Activated CD4-positive, CD25-positive, alpha-beta regulatory T cell treated with anti-CD3 and anti-CD28 coated beads, Interleukin-2, amount 50 U/mL, for 16 hours (primary cell): ENCODE results near the gene SERPING1.
"Not testable (repeated sequence)": the region's sequence is repeated elsewhere in the genome, so short reads cannot be mapped to it uniquely, and the experiment has no call there.

Experiments used
- DNase-seq: peaks from one replicate; pipeline ENCODE4 v3.0.0-alpha.2; 2020; ENCODE audit warnings: low read depth, low spot score

SERPING1 gene

DNA sequence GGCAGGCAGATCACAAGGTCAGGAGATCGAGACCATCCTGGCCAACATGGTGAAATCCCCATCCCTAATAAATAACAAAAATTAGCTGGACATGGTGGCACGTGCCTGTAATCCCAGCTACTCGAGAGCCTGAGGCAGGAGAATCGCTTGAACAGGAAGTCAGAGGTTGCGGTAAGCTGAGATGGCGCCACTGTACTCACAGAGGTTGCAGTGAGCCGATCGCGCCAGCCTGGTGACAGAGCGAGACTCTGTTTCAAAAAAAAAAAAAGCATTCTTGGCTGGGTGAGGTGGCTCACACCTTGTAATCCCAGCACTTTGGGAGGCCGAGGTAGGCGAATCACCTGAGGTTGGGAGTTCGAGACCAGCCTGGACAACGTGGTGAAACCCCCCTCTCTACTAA, 54.7 kb downstream of the SERPING1 start:
- DNase-seq: not testable (repeated sequence)

DNA sequence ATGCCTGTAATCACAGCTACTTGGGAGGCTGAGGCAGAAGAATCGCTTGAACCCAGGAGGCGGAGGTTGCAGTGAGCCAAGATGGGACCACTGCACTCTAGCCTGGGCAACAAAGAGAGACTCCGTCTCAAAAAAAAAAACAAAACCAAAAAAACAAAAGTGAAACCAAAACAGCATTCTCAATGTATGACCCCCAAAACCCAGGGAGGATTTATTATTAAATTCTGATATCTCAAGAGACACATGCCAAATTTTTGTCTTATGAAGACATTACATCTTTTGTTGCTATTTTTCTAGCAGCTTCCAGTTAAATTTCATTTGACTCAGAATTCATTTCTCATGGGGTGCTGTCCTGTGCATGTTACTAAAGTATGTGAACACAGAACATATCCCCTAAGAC, 55.2 kb downstream of the SERPING1 start:
- no peak for DNase-seq

DNA sequence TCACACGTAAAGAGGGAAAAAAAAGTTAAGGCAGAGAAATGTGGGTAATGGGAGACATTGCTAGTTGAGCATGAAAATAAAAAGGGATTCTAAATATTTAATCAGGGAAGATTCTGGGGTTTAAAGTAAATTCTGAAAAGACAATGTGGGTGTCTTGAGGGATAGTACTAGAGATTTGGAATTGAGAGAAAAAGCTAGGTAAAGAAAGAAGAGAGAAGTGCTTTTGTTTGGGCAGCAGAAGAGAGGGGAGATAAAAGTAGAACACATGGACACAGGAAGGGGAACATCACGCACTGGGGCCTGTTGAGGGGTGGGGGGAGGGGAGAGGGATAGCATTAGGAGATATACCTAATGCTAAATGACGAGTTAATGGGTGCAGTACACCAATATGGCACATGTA, 55.7 kb downstream of the SERPING1 start:
- DNase-seq: no peak

DNA sequence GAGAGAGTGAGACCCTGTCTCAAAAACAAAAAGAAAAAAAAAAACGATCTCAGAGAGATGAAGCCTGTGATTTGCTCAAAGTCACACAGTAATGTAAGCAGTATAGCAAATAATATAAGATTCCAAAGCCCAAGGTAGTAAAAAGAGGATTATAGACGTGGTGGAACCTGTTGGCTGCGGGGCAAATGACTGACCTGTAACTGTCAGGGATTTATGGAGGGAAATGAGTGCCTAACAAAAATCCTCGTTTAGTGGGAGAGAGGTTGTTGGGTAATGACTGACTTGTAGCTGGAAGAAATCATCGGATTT, 59.4 kb downstream of the SERPING1 start:
- DNase-seq: no peak

DNA sequence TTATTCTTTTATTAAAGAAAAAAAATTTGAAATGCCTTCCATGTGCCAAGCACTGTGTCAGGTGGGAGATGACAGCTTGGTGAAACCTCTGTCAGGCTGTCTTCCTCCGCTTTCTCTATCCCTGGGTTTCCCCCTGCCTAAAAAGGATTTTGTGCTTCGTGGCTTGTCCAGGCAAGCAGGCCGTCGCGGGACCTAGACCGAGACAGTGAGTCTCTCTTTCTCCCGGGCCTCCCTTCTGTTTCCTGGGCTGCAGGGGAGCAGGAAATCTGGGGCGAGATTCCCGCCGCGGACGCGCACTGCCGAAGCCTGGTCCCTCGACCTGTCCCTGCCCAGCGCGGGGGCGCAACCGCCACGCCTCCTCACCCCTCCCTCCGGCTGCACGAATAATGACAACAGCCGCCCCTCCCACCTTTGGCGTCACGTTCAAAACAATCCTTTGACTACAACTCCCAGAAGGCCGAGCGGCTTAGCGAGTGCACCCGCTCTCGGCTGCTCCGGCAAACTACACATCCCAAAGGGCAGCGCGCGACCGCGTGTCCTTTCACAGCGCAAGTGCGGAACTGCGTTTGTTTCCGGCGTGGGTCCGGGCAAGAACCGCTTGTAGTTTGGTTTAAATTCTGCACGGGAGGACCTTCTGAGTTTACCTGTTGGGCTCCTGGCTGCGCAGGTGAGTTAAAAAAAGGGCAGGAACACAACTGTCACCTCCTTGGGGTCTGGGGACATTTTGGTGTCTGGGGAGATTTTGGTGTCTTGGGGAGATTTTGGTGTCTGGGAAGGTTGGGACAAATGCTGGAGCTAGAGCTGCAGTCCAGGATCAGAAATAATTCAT, 59.9 kb downstream of the SERPING1 start, which contains the start of gene CLP1:
Gene CLP1, plus strand, starts transcription at position 569 of the 829 bp plus-strand sequence. CDS start 1,715 bp downstream, outside the sequence.
- DNase-seq: peak; percentile 100

DNA sequence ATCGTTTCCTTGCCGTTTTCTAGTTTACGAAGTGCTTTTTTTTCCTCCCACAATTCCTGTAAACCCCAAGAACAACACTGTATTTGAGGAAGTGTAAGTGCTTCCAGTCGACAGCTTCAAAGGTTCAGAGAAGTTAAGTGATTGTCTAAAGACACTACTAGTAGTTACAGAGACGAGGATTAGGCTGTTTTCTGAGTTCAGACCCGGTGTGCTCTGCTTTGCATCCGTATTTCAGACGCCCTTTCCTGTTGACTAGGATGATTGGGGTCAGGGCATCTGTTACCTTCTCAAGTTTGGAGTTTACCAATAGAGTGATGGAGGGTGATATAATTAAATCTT, 60.5 kb downstream of the SERPING1 start:
- no peak for DNase-seq

DNA sequence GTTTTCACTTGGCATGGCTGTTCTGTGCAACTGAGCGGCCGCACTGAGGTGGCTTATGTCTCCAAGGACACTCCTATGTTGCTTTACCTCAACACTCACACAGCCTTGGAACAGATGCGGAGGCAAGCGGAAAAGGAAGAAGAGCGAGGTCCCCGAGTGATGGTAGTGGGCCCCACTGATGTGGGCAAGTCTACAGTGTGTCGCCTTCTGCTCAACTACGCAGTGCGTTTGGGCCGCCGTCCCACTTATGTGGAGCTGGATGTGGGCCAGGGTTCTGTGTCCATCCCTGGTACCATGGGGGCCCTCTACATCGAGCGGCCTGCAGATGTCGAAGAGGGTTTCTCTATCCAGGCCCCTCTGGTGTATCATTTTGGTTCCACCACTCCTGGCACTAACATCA, 62.2 kb downstream of the SERPING1 start:
- DNase-seq: no peak

DNA sequence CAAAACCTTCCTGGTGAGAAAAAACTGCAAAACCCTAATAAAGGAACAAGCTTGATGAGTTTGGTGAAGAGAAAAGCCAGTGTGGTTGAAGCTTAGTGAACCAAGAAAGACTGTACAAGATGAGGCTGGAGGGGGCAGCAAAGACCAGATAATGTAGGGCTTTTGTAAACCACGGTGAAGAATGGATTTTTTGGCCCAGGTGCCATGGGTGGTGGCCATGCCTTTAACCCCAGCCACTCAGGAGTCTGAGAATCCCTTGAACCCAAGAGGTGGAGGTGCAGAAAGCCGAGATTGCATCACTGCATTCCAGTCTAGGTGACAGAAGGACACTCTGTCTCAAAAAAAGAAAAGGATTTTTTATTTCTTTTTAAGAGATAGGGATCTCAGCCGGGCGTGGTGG, 65.4 kb downstream of the SERPING1 start:
- no peak for DNase-seq

DNA sequence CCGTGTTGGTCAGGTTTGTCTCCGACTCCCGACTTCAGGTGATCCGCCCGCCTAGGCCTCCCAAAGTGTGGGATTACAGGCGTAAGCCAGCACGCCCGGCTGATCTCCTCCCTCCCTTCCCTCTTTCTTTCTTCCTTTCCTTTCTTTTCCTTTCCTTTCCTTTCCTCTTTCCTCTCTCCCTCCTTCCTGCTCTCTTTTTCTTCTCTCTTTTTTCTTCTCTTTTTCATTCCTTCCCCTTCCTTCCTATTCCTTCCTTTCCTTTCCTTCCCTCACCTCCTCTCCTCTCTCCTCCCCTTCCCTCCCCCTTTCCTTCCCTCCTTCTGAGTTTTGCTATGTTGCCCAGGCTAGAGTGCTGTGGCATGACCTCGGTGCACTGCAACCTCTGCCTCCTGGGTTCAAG, 66.5 kb downstream of the SERPING1 start:
- no peak for DNase-seq
